ENCODE data around the gene PTPRT. TPM values are rescaled to one million over a fixed set of nuclear protein-coding genes. Genes with fewer than 3 reads are reported as not detected.

Gene PTPRT
- total and polyA plus RNA-seq, 9 donors, result under 0.01 to 3.2 (median 0.22) TPM; not detected in 1

DNA sequence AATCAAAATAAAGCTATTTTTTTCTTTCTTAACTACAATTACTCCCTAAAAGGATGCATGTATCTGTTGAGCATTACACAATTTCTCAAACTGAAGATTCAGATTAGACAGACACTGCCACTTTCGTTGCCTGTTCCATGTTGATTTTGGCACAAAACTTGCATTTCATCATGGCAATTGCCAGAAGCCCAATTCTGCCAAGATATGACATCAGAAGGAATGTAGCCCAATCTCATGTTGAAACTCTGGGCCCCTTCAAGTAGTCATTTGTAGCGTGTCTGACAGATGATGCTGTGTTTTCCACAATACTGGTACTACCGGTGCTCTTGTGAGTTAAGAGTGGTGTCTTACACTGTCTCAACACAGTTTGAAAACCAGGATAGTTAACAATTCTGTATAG lies 705.4 kb downstream of the PTPRT start:
- Histone ChIP-seq H3K4me3 (no peak overlapping the region), H3K4me1 (ENCODE audit: insufficient read depth) (no peaks in the 10 kb centered on the region), H3K36me3 (no peaks in the 10 kb centered on the region), H3K9me3 (no peaks in the 10 kb centered on the region), H3K27ac (no peak overlapping the region), H3K27me3 (no peaks in the 10 kb centered on the region)
- 21 to 32% (median 28%) methylated on average over 3 of the region's 3 CpGs for WGBS, 3 donors
- intact Hi-C loops (cut with DNase I), result no loop called here
- TF ChIP-seq EP300 (IDR thresholded peaks at IDR 0.05) (peak; percentile 75), POLR2A (IDR thresholded peaks at IDR 0.05) (no peak)
- DNase-seq, result peak in 1 of 5 donors; percentile 55

DNA sequence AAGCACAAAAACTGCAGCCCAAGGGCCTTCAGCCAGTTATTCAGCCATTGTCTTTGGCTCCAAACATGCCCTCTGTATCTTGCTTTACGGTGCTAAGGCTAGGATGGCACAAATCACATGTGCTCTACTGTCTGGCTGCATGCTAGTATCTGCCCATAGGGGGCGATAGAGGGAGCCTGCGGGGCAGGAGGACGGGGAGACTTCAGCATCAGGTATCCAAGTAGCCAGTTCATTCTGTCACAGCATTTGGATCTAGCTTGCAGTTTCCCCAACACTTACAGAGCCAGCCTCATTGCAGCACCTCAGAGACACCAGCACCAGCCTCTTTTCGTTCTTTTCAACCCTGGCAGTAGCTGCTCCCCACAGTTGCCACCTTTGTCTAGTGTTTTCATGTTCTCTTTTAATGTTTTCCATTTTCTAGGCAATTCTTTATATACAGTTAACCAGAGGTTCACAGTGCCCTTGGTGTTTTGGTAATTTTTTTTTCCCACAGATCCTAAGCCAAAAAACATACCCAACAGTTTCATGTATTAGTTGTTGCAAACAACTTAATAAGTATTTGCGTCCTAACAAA lies 705.9 kb downstream of the PTPRT start:
- Histone ChIP-seq H3K36me3 (no peaks in the 10 kb centered on the region), H3K27ac (no peak overlapping the region), H3K4me1 (ENCODE audit: insufficient read depth) (no peaks in the 10 kb centered on the region), H3K27me3 (no peaks in the 10 kb centered on the region), H3K9me3 (no peaks in the 10 kb centered on the region), H3K4me3 (no peak overlapping the region)
- 37 to 42% (median 39%) methylated on average over 6 of the region's 6 CpGs for WGBS, 3 donors
- intact Hi-C loops (cut with DNase I), result no loop called here
- peak in 1 of 5 donors; percentile 36 for DNase-seq
- TF ChIP-seq EP300 (IDR thresholded peaks at IDR 0.05), result no peak
- TF ChIP-seq POLR2A (IDR thresholded peaks at IDR 0.05), result no peak
- TF ChIP-seq, protein P1, sequence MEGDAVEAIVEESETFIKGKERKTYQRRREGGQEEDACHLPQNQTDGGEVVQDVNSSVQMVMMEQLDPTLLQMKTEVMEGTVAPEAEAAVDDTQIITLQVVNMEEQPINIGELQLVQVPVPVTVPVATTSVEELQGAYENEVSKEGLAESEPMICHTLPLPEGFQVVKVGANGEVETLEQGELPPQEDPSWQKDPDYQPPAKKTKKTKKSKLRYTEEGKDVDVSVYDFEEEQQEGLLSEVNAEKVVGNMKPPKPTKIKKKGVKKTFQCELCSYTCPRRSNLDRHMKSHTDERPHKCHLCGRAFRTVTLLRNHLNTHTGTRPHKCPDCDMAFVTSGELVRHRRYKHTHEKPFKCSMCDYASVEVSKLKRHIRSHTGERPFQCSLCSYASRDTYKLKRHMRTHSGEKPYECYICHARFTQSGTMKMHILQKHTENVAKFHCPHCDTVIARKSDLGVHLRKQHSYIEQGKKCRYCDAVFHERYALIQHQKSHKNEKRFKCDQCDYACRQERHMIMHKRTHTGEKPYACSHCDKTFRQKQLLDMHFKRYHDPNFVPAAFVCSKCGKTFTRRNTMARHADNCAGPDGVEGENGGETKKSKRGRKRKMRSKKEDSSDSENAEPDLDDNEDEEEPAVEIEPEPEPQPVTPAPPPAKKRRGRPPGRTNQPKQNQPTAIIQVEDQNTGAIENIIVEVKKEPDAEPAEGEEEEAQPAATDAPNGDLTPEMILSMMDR (IDR thresholded peaks at IDR 0.05), result no peak

DNA sequence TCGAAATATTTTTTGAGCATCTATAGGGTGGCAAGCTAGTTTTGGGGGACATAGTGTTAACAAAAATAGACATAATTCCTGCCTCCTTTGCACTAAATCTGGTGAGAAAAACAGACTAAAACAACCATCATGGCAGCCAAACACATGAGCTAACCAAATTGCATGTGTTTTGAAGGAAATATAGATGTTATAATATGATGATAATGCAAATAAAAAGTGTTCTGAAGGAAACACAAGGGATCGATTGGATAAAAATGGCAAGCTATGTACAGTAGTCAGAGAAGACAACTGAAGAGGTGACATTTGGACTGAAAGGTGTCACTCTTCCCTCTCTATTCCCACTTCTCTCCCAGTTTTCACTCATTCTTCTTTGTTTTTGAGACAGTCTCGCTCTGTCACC lies 706.9 kb downstream of the PTPRT start:
- no peak for DNase-seq
- TF ChIP-seq, protein P1 (IDR thresholded peaks at IDR 0.05), result no peak
- TF ChIP-seq POLR2A (IDR thresholded peaks at IDR 0.05), result no peak
- TF ChIP-seq EP300 (IDR thresholded peaks at IDR 0.05), result no peak
- Histone ChIP-seq H3K36me3 (no peaks in the 10 kb centered on the region), H3K9me3 (no peaks in the 10 kb centered on the region), H3K4me3 (no peak overlapping the region), H3K27me3 (no peaks in the 10 kb centered on the region), H3K27ac (no peak overlapping the region), H3K4me1 (ENCODE audit: insufficient read depth) (no peaks in the 10 kb centered on the region)
- WGBS, 3 donors, result 88 to 97% (median 95%) methylated on average over 3 of the region's 3 CpGs
- intact Hi-C loops (cut with DNase I), result no loop called here

DNA sequence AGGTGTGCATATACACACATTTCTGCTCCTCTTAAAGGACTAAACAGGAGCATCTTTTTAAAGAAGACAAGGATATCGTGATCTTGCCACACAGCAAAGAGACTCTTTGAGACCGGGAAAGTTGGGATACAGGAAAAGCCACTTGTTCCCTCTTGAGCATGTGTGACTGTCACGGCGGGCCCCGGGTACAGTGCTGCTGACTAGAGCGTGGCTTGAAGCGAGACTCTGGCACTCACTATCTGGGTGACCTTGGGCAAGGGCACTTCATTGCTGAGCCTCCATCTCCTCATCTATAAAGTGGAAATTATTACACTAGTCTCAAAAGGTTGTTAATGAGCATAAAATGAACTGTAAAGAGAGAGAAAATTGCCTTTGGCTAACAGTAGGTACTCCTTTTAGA lies 713.9 kb downstream of the PTPRT start:
- H3K4me1 ChIP-seq (ENCODE audit: insufficient read depth), result no peaks in the 10 kb centered on the region
- TF ChIP-seq, protein P1 (IDR thresholded peaks at IDR 0.05), result no peak
- no peak for TF ChIP-seq POLR2A (IDR thresholded peaks at IDR 0.05)
- TF ChIP-seq EP300 (IDR thresholded peaks at IDR 0.05), result no peak
- no peaks in the 10 kb centered on the region for H3K27me3 ChIP-seq
- no peak overlapping the region for H3K4me3 ChIP-seq
- H3K27ac ChIP-seq, result no peak overlapping the region
- H3K9me3 ChIP-seq, result no peaks in the 10 kb centered on the region
- no peaks in the 10 kb centered on the region for H3K36me3 ChIP-seq
- DNase-seq, result no peak
- 84 to 92% (median 92%) methylated on average over 7 of the region's 7 CpGs for WGBS, 3 donors
- intact Hi-C loops (cut with DNase I), result no loop called here

DNA sequence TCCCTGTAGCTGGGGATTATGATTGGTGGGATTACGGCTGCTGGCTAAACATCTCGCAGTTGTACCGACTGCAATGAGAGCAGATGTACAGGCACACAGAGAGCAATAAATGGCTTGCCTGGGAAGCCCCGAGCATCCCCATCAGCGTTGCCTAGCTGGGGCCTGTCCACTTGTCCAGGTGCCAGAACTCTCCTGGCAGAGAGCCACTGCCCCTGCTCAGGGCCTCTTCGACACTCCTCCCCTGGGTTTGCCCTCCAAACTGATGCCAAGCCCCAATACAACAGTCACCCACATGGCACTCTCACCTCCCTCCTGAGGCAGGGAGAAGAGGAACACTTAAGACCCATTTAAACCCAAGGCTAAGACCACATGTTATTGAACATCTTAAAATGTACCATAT lies 715.1 kb downstream of the PTPRT start:
- H3K9me3 ChIP-seq, result no peaks in the 10 kb centered on the region
- no peaks in the 10 kb centered on the region for H3K36me3 ChIP-seq
- intact Hi-C loops (cut with DNase I), result no loop called here
- TF ChIP-seq POLR2A (IDR thresholded peaks at IDR 0.05) (no peak), EP300 (IDR thresholded peaks at IDR 0.05) (no peak)
- TF ChIP-seq, protein P1 (IDR thresholded peaks at IDR 0.05), result no peak
- no peak overlapping the region for H3K4me3 ChIP-seq
- no peak for DNase-seq
- WGBS, 3 donors, result 64 to 75% (median 67%) methylated on average over 6 of the region's 6 CpGs
- no peaks in the 10 kb centered on the region for H3K4me1 ChIP-seq (ENCODE audit: insufficient read depth)
- H3K27ac ChIP-seq, result no peak overlapping the region
- H3K27me3 ChIP-seq, result no peaks in the 10 kb centered on the region

All from ovary (tissue), 9 donors.